WTC11 (cell line): Measurements from ENCODE around the gene GABRR2. TPM values are rescaled to one million over a fixed set of nuclear protein-coding genes. Genes with fewer than 3 reads are reported as not detected.

Source experiments
- ATAC-seq: fragments of 200-7000 bp; cut with Tn5 transposase; 2 replicates; pipeline ENCODE4 v1.10.0; 2021; ENCODE audit warnings: mild to moderate bottlenecking, moderate library complexity
- CTCF ChIA-PET: fragments of 300-600 bp; sonication (Branson Sonifier 250); formaldehyde crosslinking; loops from one replicate; lab custom pipeline; 2021; ENCODE audit warnings: antibody characterized with exemption; lab: Charles Lee
- POLR2A ChIA-PET: fragments of 350-600 bp; sonication (Branson Sonifier 250); formaldehyde crosslinking; loops from one replicate; lab custom pipeline; 2021; ENCODE audit warnings: antibody characterized with exemption; lab: Charles Lee
- DNase-seq: peaks from one replicate; pipeline ENCODE4 v3.0.0; 2021; ENCODE audit warnings: low spot score
- H3K27ac Mint-ChIP-seq: 2 replicates; pipeline ENCODE4 v1.8.0; 2021; ENCODE audit warnings: mixed read lengths
- H3K27me3 Mint-ChIP-seq: 2 replicates; pipeline ENCODE4 v1.8.0; 2021; ENCODE audit warnings: low read depth, mild to moderate bottlenecking, moderate library complexity, mixed read lengths
- H3K36me3 Mint-ChIP-seq: 2 replicates; pipeline ENCODE4 v1.8.0; 2021; ENCODE audit warnings: mixed read lengths
- H3K4me1 Mint-ChIP-seq: 2 replicates; pipeline ENCODE4 v1.8.0; 2022; ENCODE audit warnings: mixed read lengths
- H3K4me3 Mint-ChIP-seq: 2 replicates; pipeline ENCODE4 v1.8.0; 2021; ENCODE audit warnings: mild to moderate bottlenecking, moderate library complexity, mixed read lengths
- H3K9me3 Mint-ChIP-seq: 2 replicates; pipeline ENCODE4 v1.8.0; 2021; ENCODE audit warnings: mixed read lengths
- AFF4 ChIP-seq: sonication (generic); formaldehyde crosslinking; IDR thresholded peaks from 2 replicates; pipeline ENCODE4 v1.8.1; 2023; ENCODE audit warnings: mild to moderate bottlenecking, missing genetic modification reagents, borderline replicate concordance
- CBFB ChIP-seq: sonication (generic); formaldehyde crosslinking; IDR thresholded peaks from 2 replicates; pipeline ENCODE4 v1.8.1; 2022; ENCODE audit warnings: mild to moderate bottlenecking, low read depth, missing genetic modification reagents
- CREB1 ChIP-seq: sonication (generic); formaldehyde crosslinking; IDR thresholded peaks from 2 replicates; pipeline ENCODE4 v1.8.0; 2023; ENCODE audit warnings: mild to moderate bottlenecking, missing genetic modification reagents
- ESRRA ChIP-seq: sonication (generic); formaldehyde crosslinking; IDR thresholded peaks from 2 replicates; pipeline ENCODE4 v1.8.1; 2022; ENCODE audit warnings: mild to moderate bottlenecking, missing genetic modification reagents, borderline replicate concordance
- HMGA2 ChIP-seq: fragments of 250-450 bp; sonication (Bioruptor Pico); IDR thresholded peaks from 2 replicates; pipeline ENCODE4 v1.4.0; 2021; ENCODE audit warnings: mild to moderate bottlenecking, moderate library complexity
- IRF2 ChIP-seq: sonication (generic); formaldehyde crosslinking; IDR thresholded peaks from 2 replicates; pipeline ENCODE4 v1.8.0; 2022; ENCODE audit warnings: low read depth, missing genetic modification reagents, borderline replicate concordance
- MYBL2 ChIP-seq: sonication (generic); formaldehyde crosslinking; IDR thresholded peaks from 2 replicates; pipeline ENCODE4 v1.8.1; 2023; ENCODE audit warnings: mild to moderate bottlenecking, moderate library complexity, missing genetic modification reagents
- NFATC4 ChIP-seq: fragments of 250-450 bp; sonication (Bioruptor Pico); IDR thresholded peaks from 2 replicates; pipeline ENCODE4 v1.9.0; 2021; ENCODE audit warnings: mild to moderate bottlenecking
- NFE2L1 ChIP-seq: sonication (generic); formaldehyde crosslinking; IDR thresholded peaks from 2 replicates; pipeline ENCODE4 v1.8.1; 2023; ENCODE audit warnings: missing genetic modification reagents
- NR2C2 ChIP-seq: sonication (generic); formaldehyde crosslinking; IDR thresholded peaks from 2 replicates; pipeline ENCODE4 v1.8.0; 2022; ENCODE audit warnings: mild to moderate bottlenecking, missing genetic modification reagents
- SMAD4 ChIP-seq: sonication (generic); formaldehyde crosslinking; IDR thresholded peaks from 2 replicates; pipeline ENCODE4 v1.8.0; 2022; ENCODE audit warnings: mild to moderate bottlenecking, missing genetic modification reagents
- SOX15 ChIP-seq: fragments of 250-450 bp; sonication (Bioruptor Pico); IDR thresholded peaks from 2 replicates; pipeline ENCODE4 v1.9.0; 2021; ENCODE audit warnings: mild to moderate bottlenecking
- TP53 ChIP-seq: sonication (generic); formaldehyde crosslinking; IDR thresholded peaks from 2 replicates; pipeline ENCODE4 v1.8.1; 2023; ENCODE audit warnings: mild to moderate bottlenecking, missing genetic modification reagents
- USF1 ChIP-seq: sonication (generic); formaldehyde crosslinking; IDR thresholded peaks from 2 replicates; pipeline ENCODE4 v1.8.0; 2022; ENCODE audit warnings: mild to moderate bottlenecking, missing genetic modification reagents
- ZNF138 ChIP-seq: sonication (generic); formaldehyde crosslinking; conservative IDR thresholded peaks from 2 replicates; pipeline ENCODE4 v1.8.1; 2022; ENCODE audit warnings: mild to moderate bottlenecking, moderate library complexity, missing genetic modification reagents
- total RNA-seq: library from RNA; stranded (reverse); gene quantifications from 3 replicates; pipeline ENCODE4 v1.2.3, GENCODE V29; 2021
- TF ChIP-seq, protein P1 (sequence below): fragments of 200-600 bp; IDR thresholded peaks from 2 replicates; pipeline ENCODE4 v1.8.0; 2022; ENCODE audit warnings: antibody characterized with exemption
- TF ChIP-seq, protein P2 (sequence below): fragments of 250-450 bp; sonication (Bioruptor Pico); IDR thresholded peaks from 2 replicates; pipeline ENCODE4 v1.8.0; 2021; ENCODE audit warnings: mild to moderate bottlenecking

Gene GABRR2
- total RNA-seq, 1 experiment from 2014 or later = not detected

DNA sequence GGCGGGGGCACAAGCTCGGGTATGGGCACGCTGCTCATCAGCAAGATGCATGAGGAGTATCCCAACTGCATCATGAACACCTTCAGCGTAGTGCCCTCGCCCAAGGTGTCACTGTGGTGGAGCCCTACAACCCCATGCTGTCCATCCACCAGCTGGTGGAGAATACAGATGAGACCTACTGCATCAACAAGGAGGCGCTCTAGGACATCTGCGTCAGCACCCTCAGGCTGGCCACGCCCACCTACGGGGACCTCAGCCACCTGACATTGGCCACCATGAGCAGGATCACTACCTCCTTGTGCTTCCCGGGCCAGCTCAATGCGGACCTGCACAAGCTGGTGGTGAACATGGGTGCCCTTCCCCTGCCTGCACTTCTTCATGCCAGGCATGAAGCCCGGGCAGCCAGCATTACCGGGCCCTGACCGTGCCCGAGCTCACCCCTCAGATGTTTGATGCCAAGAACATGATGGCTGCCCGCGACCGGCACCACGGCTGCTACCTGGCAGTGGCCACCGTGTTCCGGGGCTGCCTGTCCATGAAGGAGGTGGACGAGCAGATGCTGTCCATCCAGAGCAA is 12.8 kb downstream of the GABRR2 start:
- Mint-ChIP-seq H3K4me1 (peaks cover 13% of the 10 kb centered on the region), H3K27ac (no peak overlapping the region), H3K4me3 (no peak overlapping the region), H3K9me3 (peaks cover 16% of the 10 kb centered on the region)
- POLR2A ChIA-PET = no interaction called here
- CTCF ChIA-PET = interaction anchor here (1.1 to 6.7 kb wide), 4 partner anchors 9 to 70 kb away, joined by 3 to 38 read pairs (median 6); partner anchors contain the start of gene GABRR2
- no peak for DNase-seq
- TF ChIP-seq IRF2 (no peak), TP53 (CRISPR knock-in tag) (no peak), NFE2L1 (CRISPR knock-in tag) (no peak), AFF4 (CRISPR knock-in tag) (no peak), NFATC4 (CRISPR knock-in tag) (no peak), USF1 (CRISPR knock-in tag) (no peak), CBFB (CRISPR knock-in tag) (no peak), HMGA2 (CRISPR knock-in tag) (no peak), ESRRA (CRISPR knock-in tag) (no peak), SOX15 (CRISPR knock-in tag) (no peak)
- TF ChIP-seq, protein P1, sequence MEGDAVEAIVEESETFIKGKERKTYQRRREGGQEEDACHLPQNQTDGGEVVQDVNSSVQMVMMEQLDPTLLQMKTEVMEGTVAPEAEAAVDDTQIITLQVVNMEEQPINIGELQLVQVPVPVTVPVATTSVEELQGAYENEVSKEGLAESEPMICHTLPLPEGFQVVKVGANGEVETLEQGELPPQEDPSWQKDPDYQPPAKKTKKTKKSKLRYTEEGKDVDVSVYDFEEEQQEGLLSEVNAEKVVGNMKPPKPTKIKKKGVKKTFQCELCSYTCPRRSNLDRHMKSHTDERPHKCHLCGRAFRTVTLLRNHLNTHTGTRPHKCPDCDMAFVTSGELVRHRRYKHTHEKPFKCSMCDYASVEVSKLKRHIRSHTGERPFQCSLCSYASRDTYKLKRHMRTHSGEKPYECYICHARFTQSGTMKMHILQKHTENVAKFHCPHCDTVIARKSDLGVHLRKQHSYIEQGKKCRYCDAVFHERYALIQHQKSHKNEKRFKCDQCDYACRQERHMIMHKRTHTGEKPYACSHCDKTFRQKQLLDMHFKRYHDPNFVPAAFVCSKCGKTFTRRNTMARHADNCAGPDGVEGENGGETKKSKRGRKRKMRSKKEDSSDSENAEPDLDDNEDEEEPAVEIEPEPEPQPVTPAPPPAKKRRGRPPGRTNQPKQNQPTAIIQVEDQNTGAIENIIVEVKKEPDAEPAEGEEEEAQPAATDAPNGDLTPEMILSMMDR = no peak
- TF ChIP-seq, protein P2, sequence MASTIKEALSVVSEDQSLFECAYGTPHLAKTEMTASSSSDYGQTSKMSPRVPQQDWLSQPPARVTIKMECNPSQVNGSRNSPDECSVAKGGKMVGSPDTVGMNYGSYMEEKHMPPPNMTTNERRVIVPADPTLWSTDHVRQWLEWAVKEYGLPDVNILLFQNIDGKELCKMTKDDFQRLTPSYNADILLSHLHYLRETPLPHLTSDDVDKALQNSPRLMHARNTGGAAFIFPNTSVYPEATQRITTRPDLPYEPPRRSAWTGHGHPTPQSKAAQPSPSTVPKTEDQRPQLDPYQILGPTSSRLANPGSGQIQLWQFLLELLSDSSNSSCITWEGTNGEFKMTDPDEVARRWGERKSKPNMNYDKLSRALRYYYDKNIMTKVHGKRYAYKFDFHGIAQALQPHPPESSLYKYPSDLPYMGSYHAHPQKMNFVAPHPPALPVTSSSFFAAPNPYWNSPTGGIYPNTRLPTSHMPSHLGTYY (CRISPR knock-in tag) = no peak
- TF ChIP-seq, all 79 proteins: peak for 0
- ATAC-seq = no peak
- Mint-ChIP-seq H3K27me3 (no peaks in the 10 kb centered on the region; the same call in 1 of the 2 replicates), H3K36me3 (no peaks in the 10 kb centered on the region)

GRCh38 chr6:89301586-89302194 is 13.4 kb downstream of the GABRR2 start:
- Mint-ChIP-seq H3K9me3 (peaks cover 16% of the 10 kb centered on the region), H3K27ac (no peak overlapping the region), H3K27me3 (no peaks in the 10 kb centered on the region; the same call in 1 of the 2 replicates), H3K4me3 (no peak overlapping the region), H3K36me3 (no peaks in the 10 kb centered on the region), H3K4me1 (peaks cover 13% of the 10 kb centered on the region)
- ATAC-seq = no peak
- no peak for DNase-seq
- no peak for TF ChIP-seq CREB1 (CRISPR knock-in tag)
- no peak for TF ChIP-seq NR2C2 (CRISPR knock-in tag)
- no peak for TF ChIP-seq MYBL2
- no peak for TF ChIP-seq ZNF138 (CRISPR knock-in tag)
- no peak for TF ChIP-seq SMAD4
- POLR2A ChIA-PET = interaction anchor here (0.7 kb wide), 1 partner anchor 344 kb away, joined by 3 read pairs; no protein-coding TSS in a partner anchor
- CTCF ChIA-PET = interaction anchor here (1.0 to 6.7 kb wide), 4 partner anchors 10 to 70 kb away, joined by 3 to 38 read pairs (median 4); partner anchors contain the start of gene GABRR2
